ENCODE data around the gene MSANTD3. TPM values are rescaled to one million over a fixed set of nuclear protein-coding genes. Genes with fewer than 3 reads are reported as not detected.
A peak's percentile ranks its signal among the peaks of the same experiment; 100 is the strongest.

The MSANTD3 gene
- total RNA-seq, 1 experiment from 2014 or later: 30.2 TPM

GRCh38 chr9:100472268-100472667 lies 45.3 kb downstream of the MSANTD3 start:
- ChIA-PET CTCF (interaction anchor here (1.0 to 1.1 kb wide), 11 partner anchors 9 to 148 kb away, joined by 3 to 8 read pairs (median 5); no protein-coding TSS in a partner anchor), POLR2A (interaction anchor here (0.7 to 1.4 kb wide), 6 partner anchors 17 to 122 kb away, joined by 3 to 5 read pairs (median 3); partner anchors contain the start of genes MSANTD3 and TEX10)
- Mint-ChIP-seq H3K4me1 (peaks cover 40% of the 10 kb centered on the region), H3K36me3 (no peaks in the 10 kb centered on the region), H3K27ac (peak overlapping the region; percentile 93), H3K9me3 (no peaks in the 10 kb centered on the region), H3K27me3 (ENCODE audit: low read depth) (no peaks in the 10 kb centered on the region), H3K4me3 (peak overlapping the region; percentile 70)
- no peak for DNase-seq (ENCODE audit: low spot score)
- ATAC-seq: no peak
- TF ChIP-seq ZNF263 (CRISPR knock-in tag; IDR thresholded peaks at IDR 0.05; ENCODE audit: low read depth) (no peak), MXD4 (CRISPR knock-in tag; IDR thresholded peaks at IDR 0.05; ENCODE audit: borderline replicate concordance) (no peak), USF1 (CRISPR knock-in tag; IDR thresholded peaks at IDR 0.05) (no peak), ZNF138 (CRISPR knock-in tag; conservative IDR thresholded peaks at IDR 0.05) (no peak), TP53 (CRISPR knock-in tag; IDR thresholded peaks at IDR 0.05) (no peak), CREM (CRISPR knock-in tag; IDR thresholded peaks at IDR 0.05) (no peak)
- TF ChIP-seq, protein P1, sequence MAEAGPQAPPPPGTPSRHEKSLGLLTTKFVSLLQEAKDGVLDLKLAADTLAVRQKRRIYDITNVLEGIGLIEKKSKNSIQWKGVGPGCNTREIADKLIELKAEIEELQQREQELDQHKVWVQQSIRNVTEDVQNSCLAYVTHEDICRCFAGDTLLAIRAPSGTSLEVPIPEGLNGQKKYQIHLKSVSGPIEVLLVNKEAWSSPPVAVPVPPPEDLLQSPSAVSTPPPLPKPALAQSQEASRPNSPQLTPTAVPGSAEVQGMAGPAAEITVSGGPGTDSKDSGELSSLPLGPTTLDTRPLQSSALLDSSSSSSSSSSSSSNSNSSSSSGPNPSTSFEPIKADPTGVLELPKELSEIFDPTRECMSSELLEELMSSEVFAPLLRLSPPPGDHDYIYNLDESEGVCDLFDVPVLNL (CRISPR knock-in tag; IDR thresholded peaks at IDR 0.05; ENCODE audit: borderline replicate concordance, low read depth): no peak

GRCh38 chr9:100472788-100473275 lies 45.9 kb downstream of the MSANTD3 start, which contains the start of gene TMEFF1:
TMEFF1 (plus strand) TSS chr9:100473149; CDS start chr9:100473545, 396 bp downstream.
- H3K4me1 Mint-ChIP-seq: peaks cover 42% of the 10 kb centered on the region
- TF ChIP-seq SOX15 (CRISPR knock-in tag; IDR thresholded peaks at IDR 0.05): no peak
- TF ChIP-seq USF2 (CRISPR knock-in tag; IDR thresholded peaks at IDR 0.05): peak; percentile 75
- peak; percentile 69 for TF ChIP-seq SP1 (CRISPR knock-in tag; conservative IDR thresholded peaks at IDR 0.05)
- 0 out of 2 replicates have a peak, but pooled peaks have one; percentile 16 for TF ChIP-seq IRF2 (CRISPR knock-in tag; IDR thresholded peaks at IDR 0.05; ENCODE audit: borderline replicate concordance, low read depth)
- H3K4me3 Mint-ChIP-seq: peak within 1 kb of the TSS; percentile 96
- ChIA-PET CTCF (interaction anchor here (0.7 to 1.1 kb wide), 13 partner anchors 10 to 148 kb away, joined by 3 to 8 read pairs (median 4); no protein-coding TSS in a partner anchor), POLR2A (interaction anchor here (0.5 to 1.4 kb wide), 8 partner anchors 17 to 140 kb away, joined by 3 to 5 read pairs (median 3); partner anchors contain the start of genes MSANTD3 and TEX10)
- no peaks in the 10 kb centered on the region for H3K9me3 Mint-ChIP-seq
- H3K27me3 Mint-ChIP-seq (ENCODE audit: low read depth): no peaks in the 10 kb centered on the region
- ATAC-seq (peak; percentile 85), DNase-seq (ENCODE audit: low spot score) (peak; percentile 87)
- H3K36me3 Mint-ChIP-seq: no peaks in the 10 kb centered on the region
- H3K27ac Mint-ChIP-seq: peak within 1 kb of the TSS; percentile 93

DNA sequence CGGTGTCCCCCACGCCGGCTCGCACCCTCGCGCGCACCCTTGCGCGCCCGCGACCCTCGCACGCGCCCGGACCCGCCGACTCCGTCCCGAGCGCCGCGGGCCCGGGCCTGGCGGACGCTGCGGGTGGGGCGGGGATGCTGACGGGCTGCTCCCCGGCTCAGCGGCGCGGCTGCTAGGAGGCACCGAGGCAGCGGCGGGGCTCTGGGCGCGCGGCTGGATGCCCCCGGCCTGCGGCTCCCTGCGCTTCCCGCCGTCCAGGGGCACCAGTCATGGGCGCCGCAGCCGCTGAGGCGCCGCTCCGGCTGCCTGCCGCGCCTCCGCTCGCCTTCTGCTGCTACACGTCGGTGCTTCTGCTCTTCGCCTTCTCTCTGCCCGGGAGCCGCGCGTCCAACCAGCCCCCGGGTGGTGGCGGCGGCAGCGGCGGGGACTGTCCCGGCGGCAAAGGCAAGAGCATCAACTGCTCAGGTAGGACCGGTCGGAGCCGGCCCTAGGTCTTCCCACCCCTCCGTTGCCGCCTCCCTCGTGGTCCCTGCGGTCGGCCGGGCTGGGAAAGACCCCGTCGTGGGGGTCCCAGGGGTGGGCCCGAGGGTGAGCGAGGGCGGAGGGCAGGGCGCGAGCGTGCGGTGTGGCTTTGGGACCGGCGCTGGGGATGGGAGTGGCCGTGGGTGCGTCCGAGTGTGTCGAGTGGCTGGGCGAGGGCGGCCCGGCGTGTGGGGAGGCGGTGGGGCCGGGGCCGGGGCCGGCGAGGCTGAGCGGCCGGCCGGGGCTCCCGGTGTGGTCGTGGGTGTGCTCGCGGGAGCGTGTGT lies 46.5 kb downstream of the MSANTD3 start:
- peak overlapping the region; percentile 96 for H3K4me3 Mint-ChIP-seq
- POLR2A ChIA-PET: interaction anchor here (0.5 to 1.4 kb wide), 7 partner anchors 43 to 140 kb away, joined by 3 to 5 read pairs (median 3); partner anchors contain the start of genes MSANTD3 and TEX10
- no peaks in the 10 kb centered on the region for H3K9me3 Mint-ChIP-seq
- CTCF ChIA-PET: interaction anchor here (0.7 to 1.1 kb wide), 12 partner anchors 10 to 149 kb away, joined by 3 to 8 read pairs (median 4); no protein-coding TSS in a partner anchor
- ATAC-seq: peak; percentile 49
- no peaks in the 10 kb centered on the region for H3K36me3 Mint-ChIP-seq
- H3K27me3 Mint-ChIP-seq (ENCODE audit: low read depth): no peaks in the 10 kb centered on the region
- peak; percentile 54 for DNase-seq (ENCODE audit: low spot score)
- H3K27ac Mint-ChIP-seq: no peak overlapping the region
- peaks cover 44% of the 10 kb centered on the region for H3K4me1 Mint-ChIP-seq
- no peak; the same call in 1 of the 2 replicates for TF ChIP-seq ZNF423 (CRISPR knock-in tag; IDR thresholded peaks at IDR 0.05)
- no peak for TF ChIP-seq USF1 (CRISPR knock-in tag; IDR thresholded peaks at IDR 0.05)
- TF ChIP-seq, protein P2, sequence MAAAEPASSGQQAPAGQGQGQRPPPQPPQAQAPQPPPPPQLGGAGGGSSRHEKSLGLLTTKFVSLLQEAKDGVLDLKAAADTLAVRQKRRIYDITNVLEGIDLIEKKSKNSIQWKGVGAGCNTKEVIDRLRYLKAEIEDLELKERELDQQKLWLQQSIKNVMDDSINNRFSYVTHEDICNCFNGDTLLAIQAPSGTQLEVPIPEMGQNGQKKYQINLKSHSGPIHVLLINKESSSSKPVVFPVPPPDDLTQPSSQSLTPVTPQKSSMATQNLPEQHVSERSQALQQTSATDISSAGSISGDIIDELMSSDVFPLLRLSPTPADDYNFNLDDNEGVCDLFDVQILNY (CRISPR knock-in tag; IDR thresholded peaks at IDR 0.05): peak; percentile 89
- TF ChIP-seq ZNF138 (CRISPR knock-in tag; conservative IDR thresholded peaks at IDR 0.05): 0 out of 2 replicates have a peak, but pooled peaks have one; percentile 27
- TF ChIP-seq, protein P1 (CRISPR knock-in tag; IDR thresholded peaks at IDR 0.05; ENCODE audit: borderline replicate concordance, low read depth): peak; percentile 25; the same call in 1 of the 2 replicates
- peak; percentile 82 for TF ChIP-seq HMGXB4 (CRISPR knock-in tag; IDR thresholded peaks at IDR 0.05)
- TF ChIP-seq RELA (CRISPR knock-in tag; IDR thresholded peaks at IDR 0.05; ENCODE audit: borderline replicate concordance): no peak; the same call in 1 of the 2 replicates
- TF ChIP-seq FOXP1 (CRISPR knock-in tag; IDR thresholded peaks at IDR 0.05; ENCODE audit: borderline replicate concordance): peak; percentile 35; the same call in 1 of the 2 replicates
- no peak for TF ChIP-seq ZNF396 (CRISPR knock-in tag; IDR thresholded peaks at IDR 0.05; ENCODE audit: borderline replicate concordance)
- TF ChIP-seq TEAD1 (CRISPR knock-in tag; IDR thresholded peaks at IDR 0.05): no peak
